ENCODE data around the gene TMEM72. TPM values are rescaled to one million over a fixed set of nuclear protein-coding genes. Genes with fewer than 3 reads are reported as not detected.

The TMEM72 gene
- total and polyA plus RNA-seq, 2 of the 13 experiments (the other 11 are each of a cell fraction or from before 2014, with no cell fraction given), result 0.04 TPM; not detected in 1

DNA sequence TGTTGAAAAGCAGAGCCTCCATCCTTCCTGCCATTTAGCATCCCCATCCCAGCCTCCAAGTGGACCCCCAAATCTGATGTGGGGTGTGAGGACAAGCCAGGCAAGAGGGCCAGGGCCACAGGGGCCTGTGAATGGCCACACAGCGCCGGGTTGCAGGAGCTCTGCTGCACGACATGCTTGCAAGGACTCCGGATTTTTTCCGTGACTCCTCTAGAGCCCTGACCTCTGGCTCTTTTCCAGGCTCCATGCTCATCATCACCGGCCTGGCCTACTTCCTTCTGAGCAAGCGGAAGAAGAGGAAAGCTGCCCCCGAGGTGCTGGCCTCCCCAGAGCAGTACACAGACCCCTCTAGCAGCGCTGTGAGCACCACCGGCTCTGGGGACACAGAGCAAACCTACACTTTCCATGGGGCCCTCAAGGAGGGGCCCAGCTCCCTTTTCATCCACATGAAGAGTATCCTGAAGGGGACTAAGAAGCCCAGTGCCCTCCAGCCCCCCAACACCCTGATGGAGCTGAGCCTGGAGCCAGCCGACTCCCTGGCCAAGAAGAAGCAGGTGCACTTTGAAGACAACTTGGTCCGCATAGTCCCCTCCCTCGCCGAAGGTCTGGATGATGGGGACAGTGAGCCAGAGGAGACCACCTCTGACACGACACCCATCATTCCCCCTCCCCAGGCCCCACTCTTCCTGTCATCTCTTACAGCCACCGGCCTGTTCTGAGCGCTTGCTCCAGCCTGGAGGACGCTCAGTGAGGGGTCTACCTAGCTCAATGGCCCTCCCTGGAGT, 23.5 kb downstream of the TMEM72 start:
- TF ChIP-seq CEBPB (IDR thresholded peaks at IDR 0.05; ENCODE audit: borderline replicate concordance, low read depth, low read length) (no peak), GLMP (CRISPR knock-in tag; IDR thresholded peaks at IDR 0.05; ENCODE audit: borderline replicate concordance) (no peak), PCBP1 (IDR thresholded peaks at IDR 0.05; ENCODE audit: borderline replicate concordance, low read depth, low read length) (no peak), ZNF883 (CRISPR knock-in tag; IDR thresholded peaks at IDR 0.05; ENCODE audit: not compliant biosample characterization) (no peak), TGIF2 (CRISPR knock-in tag; IDR thresholded peaks at IDR 0.05) (no peak), ZNF577 (CRISPR knock-in tag; IDR thresholded peaks at IDR 0.05; ENCODE audit: borderline replicate concordance, low read depth) (no peak), TP53 (CRISPR knock-in tag; conservative IDR thresholded peaks at IDR 0.05) (no peak), MED13 (CRISPR knock-in tag; IDR thresholded peaks at IDR 0.05) (no peak), ZNF143 (CRISPR knock-in tag; IDR thresholded peaks at IDR 0.05) (no peak), MEF2D (CRISPR knock-in tag; IDR thresholded peaks at IDR 0.05) (no peak), ZNF878 (CRISPR knock-in tag; IDR thresholded peaks at IDR 0.05) (no peak), HIVEP1 (CRISPR knock-in tag; IDR thresholded peaks at IDR 0.05) (no peak), SALL1 (CRISPR knock-in tag; IDR thresholded peaks at IDR 0.05) (no peak), SALL2 (CRISPR knock-in tag; IDR thresholded peaks at IDR 0.05) (no peak), ELF3 (CRISPR knock-in tag; IDR thresholded peaks at IDR 0.05) (no peak)
- Histone ChIP-seq H3K36me3 (replicated peaks in 1 of 2; ENCODE audit: control insufficient read depth in 1 of 2, insufficient read depth in 2 of 2, low read length in 2 of 2) (no peaks in the 10 kb centered on the region), H4K20me1 (ENCODE audit: insufficient read depth, low read length) (no peaks in the 10 kb centered on the region), H3K27ac (ENCODE audit: extremely low read length, insufficient read depth, low read length) (no peak overlapping the region), H2AFZ (ENCODE audit: low read length) (no peak overlapping the region), H3K4me1 (ENCODE audit: insufficient read depth, low read length) (peaks cover 81% of the 10 kb centered on the region), H3K4me3 (replicated peaks in 1 of 3; ENCODE audit: insufficient read depth in 1 of 3, low read depth in 2 of 3, low read length in 3 of 3) (no peak overlapping the region), H3K79me2 (ENCODE audit: insufficient read depth, low read length) (no peaks in the 10 kb centered on the region), H3K9ac (ENCODE audit: insufficient read depth, low read depth, low read length) (no peak overlapping the region), H3K9me3 (ENCODE audit: low read length) (no peaks in the 10 kb centered on the region), H3K27me3 (ENCODE audit: control insufficient read depth in 1 of 2, insufficient read depth in 2 of 2, low read length in 2 of 2) (no peaks in the 10 kb centered on the region), H3K4me2 (ENCODE audit: low read depth, low read length) (no peak overlapping the region)
- ChIA-PET CTCF (ENCODE audit: low intra/inter-chr PET ratio, low total read pairs) (interaction anchor here (3.1 kb wide), 2 partner anchors 40 to 56 kb away, joined by 16 to 64 read pairs; no protein-coding TSS in a partner anchor), POLR2A (interaction anchor here (1.2 to 7.1 kb wide), 4 partner anchors 18 to 61 kb away, joined by 4 to 215 read pairs (median 94); partner anchors contain the start of genes DEPP1 and RASSF4)
- 94% methylated on average over 9 of the region's 18 CpGs for WGBS (ENCODE audit: low lambda C conversion rate)
- no peak for ATAC-seq
- no peak for FAIRE-seq
- in situ Hi-C loops (cut with HindIII; ENCODE audit: extremely low pct_ligation_motif_present, low pct_unique_long_range_greater_than_20kb) (loop anchor here (5.0 kb wide), 1 partner anchor 43 kb away; the partner anchor contains the start of gene DEPP1), intact Hi-C loops (cut with micrococcal nuclease; ENCODE audit: unreplicated experiment) (loop anchor here (1.0 to 5.0 kb wide), 3 partner anchors 25 to 58 kb away; partner anchors contain the start of gene RASSF4)
- BruUV-seq (replicated peaks), result no TSS peak
- DNase-seq (ENCODE audit: low spot score), result no peak
